A549 (cell line): ENCODE data around the gene MNDA. TPM values are rescaled to one million over a fixed set of nuclear protein-coding genes. Genes with fewer than 3 reads are reported as not detected.

ENCODE experiments used
- ATAC-seq, 2 experiments: fragments of 200-7000 bp in 1 of 2; fragments of >200 bp in 1 of 2; cut with Nextera tagmentation in 1 of 2; cut with Tn5 transposase in 1 of 2; 3 replicates each; pipeline versions ENCODE4 v1.8.0 to v1.9.1; 2018 to 2020; ENCODE audit warnings: mild to moderate bottlenecking in 1 of 2, moderate library complexity in 1 of 2
- CTCF ChIA-PET: fragments of 300-600 bp; sonication (Branson Sonifier 250); formaldehyde crosslinking; extraction: SDS; loops from one replicate; lab custom pipeline; 2021; ENCODE audit warnings: antibody characterized with exemption, inconsistent platforms; lab: Yijun Ruan, JAX
- POLR2A ChIA-PET: fragments of 350-600 bp; formaldehyde crosslinking; extraction: SDS; loops from one replicate; lab custom pipeline; 2021; ENCODE audit warnings: antibody characterized with exemption, inconsistent platforms; lab: Yijun Ruan, JAX
- DNase-seq, 2 experiments: peaks; one replicate each; pipeline versions ENCODE4 v3.0.0 to v3.0.0-alpha.2; 2011 to 2016; ENCODE audit warnings: low read depth in 1 of 2, low spot score in 1 of 2
- FAIRE-seq: peaks from 2 replicates; lab custom pipeline; 2011; peaks lifted over from hg19 to GRCh38; lab: Jason Lieb, UNC
- H3K27ac ChIP-seq, 2 experiments: fragments of >200 bp; sonication (Bioruptor Twin); formaldehyde crosslinking; 3 replicates each; pipeline ENCODE4 v1.5.1; 2016 to 2017
- H3K4me1 ChIP-seq: fragments of >200 bp; sonication (Bioruptor Twin); formaldehyde crosslinking; 3 replicates; pipeline ENCODE4 v1.6.1; 2016
- H3K4me2 ChIP-seq: fragments of >200 bp; sonication (Bioruptor Twin); formaldehyde crosslinking; 3 replicates; pipeline ENCODE4 v1.6.1; 2016
- H3K4me3 ChIP-seq: fragments of >200 bp; sonication (Bioruptor Twin); formaldehyde crosslinking; 3 replicates; pipeline ENCODE4 v1.5.1; 2016
- H3K9me3 ChIP-seq: fragments of >200 bp; sonication (Bioruptor Twin); formaldehyde crosslinking; 3 replicates; pipeline ENCODE4 v1.6.1; 2016
- CBX2 ChIP-seq: fragments of 200-600 bp; sonication (generic); IDR thresholded peaks from 2 replicates; pipeline ENCODE4 v1.6.1; 2016; ENCODE audit warnings: low read depth, mild to moderate bottlenecking, borderline replicate concordance
- CHD4 ChIP-seq: fragments of 200-600 bp; sonication (generic); IDR thresholded peaks from 2 replicates; pipeline ENCODE4 v1.6.1; 2016; ENCODE audit warnings: antibody characterized with exemption, mild to moderate bottlenecking, borderline replicate concordance
- EHF ChIP-seq: fragments of 250-450 bp; sonication (Bioruptor Pico); IDR thresholded peaks from 2 replicates; pipeline ENCODE4 v1.5.0; 2020; ENCODE audit warnings: mild to moderate bottlenecking
- ELK1 ChIP-seq: fragments of 150-350 bp; IDR thresholded peaks from 2 replicates; pipeline ENCODE4 v1.6.1; 2014; ENCODE audit warnings: low read depth, mild to moderate bottlenecking, low read length
- EP300 ChIP-seq, 2 experiments: fragments of >200 bp; sonication (Bioruptor Twin); formaldehyde crosslinking; IDR thresholded peaks; 2 replicates in 1 of 2; 3 replicates in 1 of 2; pipeline ENCODE4 v1.6.1; 2016 to 2017
- FOSB ChIP-seq: fragments of 250-450 bp; sonication (Bioruptor Pico); IDR thresholded peaks from 2 replicates; pipeline ENCODE4 v1.5.0; 2020; ENCODE audit warnings: mild to moderate bottlenecking, moderate library complexity
- FOXS1 ChIP-seq: fragments of 250-450 bp; sonication (Bioruptor Pico); IDR thresholded peaks from 2 replicates; pipeline ENCODE4 v1.5.0; 2020; ENCODE audit warnings: mild to moderate bottlenecking, moderate library complexity
- HDAC2 ChIP-seq: fragments of 200-600 bp; sonication (generic); IDR thresholded peaks from 2 replicates; pipeline ENCODE4 v1.6.1; 2016
- HES2 ChIP-seq: fragments of >200 bp; sonication (Bioruptor Twin); formaldehyde crosslinking; IDR thresholded peaks from 2 replicates; pipeline ENCODE4 v1.6.1; 2016
- HEYL ChIP-seq: fragments of 250-450 bp; sonication (Bioruptor Pico); IDR thresholded peaks from 2 replicates; pipeline ENCODE4 v1.8.0; 2021; ENCODE audit warnings: mild to moderate bottlenecking, moderate library complexity
- JUN ChIP-seq, 2 experiments: fragments of >200 bp; sonication (Bioruptor Twin); formaldehyde crosslinking; IDR thresholded peaks; 2 replicates in 1 of 2; 3 replicates in 1 of 2; pipeline ENCODE4 v1.6.1; 2016 to 2017
- KDM1A ChIP-seq: fragments of 200-600 bp; sonication (generic); IDR thresholded peaks from 2 replicates; pipeline ENCODE4 v1.6.1; 2016; ENCODE audit warnings: low read depth, mild to moderate bottlenecking
- KDM5A ChIP-seq: fragments of 200-600 bp; sonication (generic); IDR thresholded peaks from 2 replicates; pipeline ENCODE4 v1.6.1; 2016; ENCODE audit warnings: antibody characterized with exemption, mild to moderate bottlenecking
- MAX ChIP-seq: IDR thresholded peaks from 2 replicates; pipeline ENCODE4 v1.6.1; 2012
- NFE2L2 ChIP-seq: fragments of 150-350 bp; conservative IDR thresholded peaks from 2 replicates; pipeline ENCODE4 v1.6.1; 2014; ENCODE audit warnings: low read length
- NPAS2 ChIP-seq: fragments of 250-450 bp; sonication (Bioruptor Pico); IDR thresholded peaks from 2 replicates; pipeline ENCODE4 v1.8.0; 2022; ENCODE audit warnings: mild to moderate bottlenecking, moderate library complexity, borderline replicate concordance
- POLR2A ChIP-seq: IDR thresholded peaks from 2 replicates; pipeline ENCODE4 v1.6.1; 2012; ENCODE audit warnings: mild to moderate bottlenecking, low read length
- POLR2AphosphoS2 ChIP-seq: conservative IDR thresholded peaks from 2 replicates; pipeline ENCODE4 v1.6.1; 2012; ENCODE audit warnings: low read length, improper control_type of control experiment, inconsistent platforms
- RFX5 ChIP-seq: fragments of 450-650 bp; IDR thresholded peaks from 2 replicates; pipeline ENCODE4 v1.7.1; 2014; ENCODE audit warnings: antibody characterized with exemption, mild to moderate bottlenecking, moderate library complexity
- RNF2 ChIP-seq: fragments of 200-600 bp; sonication (generic); IDR thresholded peaks from 2 replicates; pipeline ENCODE4 v1.6.1; 2016; ENCODE audit warnings: low read depth, mild to moderate bottlenecking, antibody characterized with exemption, moderate library complexity, borderline replicate concordance
- SMC3 ChIP-seq: fragments of >200 bp; sonication (Bioruptor Twin); formaldehyde crosslinking; IDR thresholded peaks from 3 replicates; pipeline ENCODE4 v1.6.1; 2018; ENCODE audit warnings: inconsistent platforms
- SREBF2 ChIP-seq: fragments of 450-650 bp; IDR thresholded peaks from 2 replicates; pipeline ENCODE4 v1.6.1; 2014; ENCODE audit warnings: mild to moderate bottlenecking, moderate library complexity
- TFCP2L1 ChIP-seq: fragments of 250-450 bp; sonication (Bioruptor Pico); IDR thresholded peaks from 2 replicates; pipeline ENCODE4 v1.5.0; 2021; ENCODE audit warnings: mild to moderate bottlenecking
- ZC3H11A ChIP-seq: fragments of 450-650 bp; IDR thresholded peaks from 2 replicates; pipeline ENCODE4 v1.6.1; 2014; ENCODE audit warnings: antibody characterized with exemption, mild to moderate bottlenecking
- ZFP36 ChIP-seq: fragments of 450-650 bp; IDR thresholded peaks from 2 replicates; pipeline ENCODE4 v1.6.1; 2014; ENCODE audit warnings: borderline replicate concordance; ENCODE audit not compliant: partially characterized antibody
- ZNF302 ChIP-seq: fragments of 250-450 bp; sonication (Bioruptor Pico); IDR thresholded peaks from 2 replicates; pipeline ENCODE4 v1.9.0; 2021; ENCODE audit warnings: inconsistent platforms, mild to moderate bottlenecking, moderate library complexity
- ZSCAN20 ChIP-seq: fragments of 250-450 bp; sonication (Bioruptor Pico); IDR thresholded peaks from 2 replicates; pipeline ENCODE4 v1.8.0; 2022; ENCODE audit warnings: mild to moderate bottlenecking, moderate library complexity
- WGBS: methylation state at CpG from one replicate; pipeline ENCODE4 v1.1.6; 2017; ENCODE audit errors: missing lambda C conversion rate; 5-methylcytosine and 5-hydroxymethylcytosine counted together
- polyA plus RNA-seq, 4 experiments: library from polyadenylated mRNA; depleted of rRNA in 3 of 4; stranded (reverse); fragments of >200 nt; fragmentation: RNase III in 1 of 4; extraction: RNeasy Plus Mini Kit Qiagen cat#74134 plus additional on column Dnase treatment in 1 of 4; gene quantifications; 2 replicates in 3 of 4; 3 replicates in 1 of 4; pipeline ENCODE4 v1.2.3, GENCODE V29; 2011 to 2017
- TF ChIP-seq, protein P1 (sequence below): fragments of 450-650 bp; IDR thresholded peaks from 2 replicates; pipeline ENCODE4 v1.6.1; 2014; ENCODE audit warnings: antibody characterized with exemption
- TF ChIP-seq, protein P2 (sequence below): IDR thresholded peaks from 2 replicates; pipeline ENCODE4 v1.6.1; 2012
- TF ChIP-seq, protein P3 (sequence below): fragments of 250-450 bp; sonication (Bioruptor Pico); IDR thresholded peaks from 2 replicates; pipeline ENCODE4 v1.5.0; 2020; ENCODE audit warnings: low read depth, mild to moderate bottlenecking, moderate library complexity
- TF ChIP-seq, protein P4 (sequence below): fragments of >200 bp; sonication (Bioruptor Twin); formaldehyde crosslinking; IDR thresholded peaks from 3 replicates; pipeline ENCODE4 v1.5.1; 2016

MNDA gene
- polyA plus RNA-seq, 2 of the 4 experiments (the other 2 are of a cell fraction), result not detected

- WGBS, result 16% methylated on average over 3 of the region's 3 CpGs
- Histone ChIP-seq H3K4me2 (no peak overlapping the region), H3K4me1 (no peaks in the 10 kb centered on the region), H3K27ac (no peak overlapping the region), H3K9me3 (no peaks in the 10 kb centered on the region), H3K4me3 (no peak overlapping the region)
- FAIRE-seq (no peak), DNase-seq (no peak), ATAC-seq (no peak)
- POLR2A ChIA-PET, result no interaction called here
- CTCF ChIA-PET, result no interaction called here
- TF ChIP-seq POLR2AphosphoS2 (no peak), RFX5 (no peak), HDAC2 (no peak), ZNF302 (CRISPR knock-in tag) (no peak), SMC3 (no peak), EP300 (IDR thresholded peaks at IDR 0.05) (no peak), ZC3H11A (no peak), EHF (CRISPR knock-in tag) (no peak), FOSB (CRISPR knock-in tag) (no peak), JUN (IDR thresholded peaks at IDR 0.05) (no peak), TFCP2L1 (CRISPR knock-in tag) (no peak)
- TF ChIP-seq, protein P1, sequence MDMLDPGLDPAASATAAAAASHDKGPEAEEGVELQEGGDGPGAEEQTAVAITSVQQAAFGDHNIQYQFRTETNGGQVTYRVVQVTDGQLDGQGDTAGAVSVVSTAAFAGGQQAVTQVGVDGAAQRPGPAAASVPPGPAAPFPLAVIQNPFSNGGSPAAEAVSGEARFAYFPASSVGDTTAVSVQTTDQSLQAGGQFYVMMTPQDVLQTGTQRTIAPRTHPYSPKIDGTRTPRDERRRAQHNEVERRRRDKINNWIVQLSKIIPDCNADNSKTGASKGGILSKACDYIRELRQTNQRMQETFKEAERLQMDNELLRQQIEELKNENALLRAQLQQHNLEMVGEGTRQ, result no peak
Observed at GRCh38 chr1:158798531-158798930, 32.6 kb upstream of the MNDA start.

- POLR2A ChIA-PET, result no interaction called here
- TF ChIP-seq SREBF2 (no peak), ZNF302 (CRISPR knock-in tag) (no peak), RNF2 (no peak), MAX (no peak), POLR2AphosphoS2 (no peak), ZFP36 (no peak), KDM5A (no peak), CHD4 (no peak)
- TF ChIP-seq, protein P2, sequence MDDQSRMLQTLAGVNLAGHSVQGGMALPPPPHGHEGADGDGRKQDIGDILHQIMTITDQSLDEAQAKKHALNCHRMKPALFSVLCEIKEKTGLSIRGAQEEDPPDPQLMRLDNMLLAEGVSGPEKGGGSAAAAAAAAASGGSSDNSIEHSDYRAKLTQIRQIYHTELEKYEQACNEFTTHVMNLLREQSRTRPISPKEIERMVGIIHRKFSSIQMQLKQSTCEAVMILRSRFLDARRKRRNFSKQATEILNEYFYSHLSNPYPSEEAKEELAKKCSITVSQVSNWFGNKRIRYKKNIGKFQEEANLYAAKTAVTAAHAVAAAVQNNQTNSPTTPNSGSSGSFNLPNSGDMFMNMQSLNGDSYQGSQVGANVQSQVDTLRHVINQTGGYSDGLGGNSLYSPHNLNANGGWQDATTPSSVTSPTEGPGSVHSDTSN, result no peak
- TF ChIP-seq, all 56 proteins: peak for 0
- CTCF ChIA-PET, result no interaction called here
- WGBS, result 7% methylated on average over 4 of the region's 4 CpGs
- Histone ChIP-seq H3K4me1 (no peaks in the 10 kb centered on the region), H3K27ac (no peak overlapping the region), H3K9me3 (no peaks in the 10 kb centered on the region), H3K4me2 (no peak overlapping the region), H3K4me3 (no peak overlapping the region)
- FAIRE-seq (no peak), ATAC-seq (no peak), DNase-seq (no peak)
Observed at GRCh38 chr1:158799689-158800088, 31.5 kb upstream of the MNDA start.

- FAIRE-seq, result no peak
- Histone ChIP-seq H3K4me3 (no peak overlapping the region), H3K4me1 (no peaks in the 10 kb centered on the region), H3K4me2 (no peak overlapping the region), H3K9me3 (no peaks in the 10 kb centered on the region), H3K27ac (no peak overlapping the region)
- DNase-seq, result no peak
- ATAC-seq, result no peak
- POLR2A ChIA-PET, result no interaction called here
- WGBS, result under 1% methylated on average over 2 of the region's 2 CpGs
- CTCF ChIA-PET, result interaction anchor here (1.0 kb wide), 1 partner anchor 19 kb away, joined by 4 read pairs; no protein-coding TSS in a partner anchor
- TF ChIP-seq HEYL (CRISPR knock-in tag) (no peak), NFE2L2 (no peak), POLR2A (no peak), FOXS1 (CRISPR knock-in tag) (no peak), HES2 (no peak), ELK1 (no peak), CBX2 (no peak), ZSCAN20 (CRISPR knock-in tag) (no peak), KDM1A (no peak), NPAS2 (CRISPR knock-in tag) (no peak), ZC3H11A (no peak)
- TF ChIP-seq, protein P3, sequence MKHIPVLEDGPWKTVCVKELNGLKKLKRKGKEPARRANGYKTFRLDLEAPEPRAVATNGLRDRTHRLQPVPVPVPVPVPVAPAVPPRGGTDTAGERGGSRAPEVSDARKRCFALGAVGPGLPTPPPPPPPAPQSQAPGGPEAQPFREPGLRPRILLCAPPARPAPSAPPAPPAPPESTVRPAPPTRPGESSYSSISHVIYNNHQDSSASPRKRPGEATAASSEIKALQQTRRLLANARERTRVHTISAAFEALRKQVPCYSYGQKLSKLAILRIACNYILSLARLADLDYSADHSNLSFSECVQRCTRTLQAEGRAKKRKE (CRISPR knock-in tag), result no peak
- TF ChIP-seq, protein P4, sequence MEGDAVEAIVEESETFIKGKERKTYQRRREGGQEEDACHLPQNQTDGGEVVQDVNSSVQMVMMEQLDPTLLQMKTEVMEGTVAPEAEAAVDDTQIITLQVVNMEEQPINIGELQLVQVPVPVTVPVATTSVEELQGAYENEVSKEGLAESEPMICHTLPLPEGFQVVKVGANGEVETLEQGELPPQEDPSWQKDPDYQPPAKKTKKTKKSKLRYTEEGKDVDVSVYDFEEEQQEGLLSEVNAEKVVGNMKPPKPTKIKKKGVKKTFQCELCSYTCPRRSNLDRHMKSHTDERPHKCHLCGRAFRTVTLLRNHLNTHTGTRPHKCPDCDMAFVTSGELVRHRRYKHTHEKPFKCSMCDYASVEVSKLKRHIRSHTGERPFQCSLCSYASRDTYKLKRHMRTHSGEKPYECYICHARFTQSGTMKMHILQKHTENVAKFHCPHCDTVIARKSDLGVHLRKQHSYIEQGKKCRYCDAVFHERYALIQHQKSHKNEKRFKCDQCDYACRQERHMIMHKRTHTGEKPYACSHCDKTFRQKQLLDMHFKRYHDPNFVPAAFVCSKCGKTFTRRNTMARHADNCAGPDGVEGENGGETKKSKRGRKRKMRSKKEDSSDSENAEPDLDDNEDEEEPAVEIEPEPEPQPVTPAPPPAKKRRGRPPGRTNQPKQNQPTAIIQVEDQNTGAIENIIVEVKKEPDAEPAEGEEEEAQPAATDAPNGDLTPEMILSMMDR, result no peak
Observed at GRCh38 chr1:158800526-158800925, 30.6 kb upstream of the MNDA start.
